HG03354 (cell line): ENCODE data around the gene HDGFL2.

ENCODE experiments used
- ATAC-seq: cut with Tn5 transposase; IDR thresholded peaks from one replicate; pipeline ENCODE4 v1.9.1; 2021; ENCODE audit warnings: mild to moderate bottlenecking; ENCODE audit not compliant: unreplicated experiment, poor library complexity, severe bottlenecking

Gene HDGFL2

DNA sequence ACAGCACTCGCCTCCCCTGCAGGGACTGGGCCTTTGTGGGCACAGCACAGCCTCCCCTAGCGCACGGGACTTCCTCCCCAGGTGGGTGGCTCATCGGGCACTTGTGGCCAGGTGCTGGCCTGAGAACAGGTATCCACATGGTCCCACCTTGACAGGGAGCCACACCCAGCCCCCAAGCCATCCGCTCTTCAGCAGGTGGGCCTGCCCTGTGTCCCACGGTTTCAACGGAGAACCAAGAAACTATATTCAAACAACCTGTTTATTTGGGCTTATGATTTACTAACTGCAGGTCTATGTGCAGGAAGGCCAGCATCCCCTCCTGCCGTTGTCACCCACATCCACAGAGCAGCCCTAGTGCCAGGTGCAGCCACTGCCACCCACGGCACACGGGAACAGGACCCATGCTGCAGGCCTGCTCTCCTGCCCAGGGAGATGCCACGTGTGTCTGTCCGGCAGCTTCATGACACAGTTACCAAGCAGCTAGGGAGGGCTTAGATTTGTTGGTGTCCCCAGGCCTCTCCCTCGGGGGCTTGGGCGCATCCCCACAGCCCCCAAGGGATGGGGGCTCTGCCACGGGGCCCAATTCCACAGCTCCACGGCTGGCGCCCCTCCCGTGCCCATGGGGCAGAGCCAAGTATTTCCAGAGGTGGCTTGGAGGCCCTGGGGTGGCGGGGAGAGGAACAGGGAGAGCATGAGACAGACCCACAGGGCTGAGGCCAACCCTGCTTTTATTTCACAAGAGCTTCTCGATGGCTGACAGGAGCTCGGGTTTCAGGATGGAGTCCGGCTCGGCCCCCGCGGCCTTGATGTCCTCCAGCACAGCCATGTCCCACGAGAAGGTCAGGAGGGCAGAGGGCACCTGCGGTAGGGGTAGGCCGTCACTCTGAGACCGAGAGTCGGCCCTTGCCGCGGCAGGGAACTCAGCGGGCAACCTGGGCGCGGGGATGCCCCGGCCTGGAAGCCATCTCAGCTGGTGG lies 27.0 kb upstream of the HDGFL2 start:
- no peak for ATAC-seq

DNA sequence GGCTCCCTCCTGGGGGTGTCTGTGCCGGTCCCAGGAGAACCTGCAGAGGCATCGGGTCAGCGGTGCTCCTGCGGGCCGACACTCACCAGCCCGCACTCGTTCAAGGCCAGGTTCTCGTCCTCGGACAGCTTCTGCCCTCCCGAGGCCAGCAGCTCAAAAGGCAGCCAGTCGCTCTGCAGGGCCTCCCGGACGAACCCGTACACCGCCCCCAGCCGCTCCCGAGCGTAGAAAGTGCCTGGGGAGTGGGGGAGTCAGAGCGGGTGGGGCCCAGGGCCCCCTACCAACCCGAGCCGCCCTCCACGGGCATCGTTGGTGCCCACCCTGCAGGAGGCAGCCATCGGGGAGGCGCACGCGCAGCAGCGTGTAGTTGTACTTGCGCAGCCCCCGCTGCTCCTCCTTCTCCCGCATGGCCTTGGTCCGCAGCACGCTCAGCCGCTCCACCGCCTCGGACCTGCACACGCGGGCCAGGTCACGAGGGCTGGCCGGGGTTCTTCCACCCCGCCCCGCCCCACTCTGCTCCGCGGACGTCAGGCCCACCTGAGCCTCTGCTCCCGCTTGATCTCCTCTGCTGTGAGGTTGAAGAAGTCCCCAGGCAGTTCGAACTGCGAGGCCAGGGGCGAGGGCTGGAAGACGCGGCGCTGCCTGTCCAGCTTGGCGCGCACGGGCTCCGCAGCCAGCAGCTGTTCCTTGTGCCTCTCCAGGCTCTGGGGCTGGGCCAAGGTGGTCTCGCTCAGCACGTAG lies 26.0 kb upstream of the HDGFL2 start:
- ATAC-seq, result no peak

DNA sequence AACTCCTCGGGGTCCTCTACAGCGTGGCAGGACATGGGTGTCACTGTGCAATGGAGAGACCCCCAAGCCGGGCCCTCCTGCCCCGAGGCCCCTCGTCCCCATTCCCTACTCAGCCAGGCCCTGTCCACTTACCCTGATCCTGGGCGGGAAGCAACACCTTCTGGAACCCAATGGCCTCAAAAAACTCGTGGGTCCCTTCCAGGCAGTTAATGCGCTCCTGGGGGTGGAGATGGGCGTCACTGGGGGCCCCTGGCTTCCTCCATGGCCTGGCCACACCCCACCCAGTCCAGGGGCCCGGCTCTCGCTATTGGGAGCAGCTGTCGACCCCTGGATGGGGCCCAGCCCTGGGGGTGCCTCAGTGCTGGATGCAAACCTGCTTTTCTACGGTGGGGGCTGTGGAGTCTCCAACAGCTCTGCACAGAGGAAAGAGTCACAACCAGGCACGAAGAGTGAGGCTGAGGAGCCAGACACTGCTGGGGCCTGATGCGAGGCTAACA lies 25.3 kb upstream of the HDGFL2 start:
- ATAC-seq, result no peak

DNA sequence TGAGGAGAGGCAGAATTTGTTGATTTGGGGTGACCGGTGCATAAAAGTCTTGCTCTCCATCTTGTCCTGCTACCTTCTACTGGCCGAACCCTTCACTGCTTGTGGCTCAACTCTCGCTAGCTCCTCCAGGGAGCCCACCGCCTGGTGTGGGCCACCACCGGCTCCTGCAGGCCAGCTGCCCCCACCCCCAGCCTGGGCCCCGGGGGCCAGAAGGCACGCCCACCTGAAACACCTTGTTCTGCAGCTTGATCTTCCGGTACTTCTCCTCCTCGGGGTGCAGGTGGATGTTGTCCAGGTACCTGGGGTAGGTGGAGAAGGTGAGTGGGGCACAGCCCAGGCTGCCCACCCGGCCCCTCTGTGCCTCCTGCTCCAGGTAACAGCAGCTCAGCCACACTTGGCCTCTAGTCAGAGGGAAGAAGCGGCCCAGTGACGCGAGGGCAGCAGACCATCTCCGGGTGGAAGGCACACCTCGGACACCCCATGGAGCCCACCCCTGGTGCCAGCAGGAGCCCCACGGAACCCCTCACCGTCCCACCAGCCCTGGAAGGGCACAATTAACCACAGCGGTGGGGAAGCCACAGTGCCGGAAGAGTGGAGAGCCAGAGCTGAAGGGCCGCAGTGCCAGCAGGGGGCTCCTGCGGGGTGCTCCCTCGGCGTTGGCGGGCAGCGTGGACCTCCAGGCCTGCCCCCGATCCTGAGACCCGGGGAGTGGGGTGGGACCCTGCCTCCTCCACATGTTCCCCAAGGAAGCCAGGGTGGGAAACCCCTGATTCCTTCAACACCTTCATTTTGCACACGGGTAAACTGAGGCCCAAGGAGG lies 24.6 kb upstream of the HDGFL2 start:
- no peak for ATAC-seq

DNA sequence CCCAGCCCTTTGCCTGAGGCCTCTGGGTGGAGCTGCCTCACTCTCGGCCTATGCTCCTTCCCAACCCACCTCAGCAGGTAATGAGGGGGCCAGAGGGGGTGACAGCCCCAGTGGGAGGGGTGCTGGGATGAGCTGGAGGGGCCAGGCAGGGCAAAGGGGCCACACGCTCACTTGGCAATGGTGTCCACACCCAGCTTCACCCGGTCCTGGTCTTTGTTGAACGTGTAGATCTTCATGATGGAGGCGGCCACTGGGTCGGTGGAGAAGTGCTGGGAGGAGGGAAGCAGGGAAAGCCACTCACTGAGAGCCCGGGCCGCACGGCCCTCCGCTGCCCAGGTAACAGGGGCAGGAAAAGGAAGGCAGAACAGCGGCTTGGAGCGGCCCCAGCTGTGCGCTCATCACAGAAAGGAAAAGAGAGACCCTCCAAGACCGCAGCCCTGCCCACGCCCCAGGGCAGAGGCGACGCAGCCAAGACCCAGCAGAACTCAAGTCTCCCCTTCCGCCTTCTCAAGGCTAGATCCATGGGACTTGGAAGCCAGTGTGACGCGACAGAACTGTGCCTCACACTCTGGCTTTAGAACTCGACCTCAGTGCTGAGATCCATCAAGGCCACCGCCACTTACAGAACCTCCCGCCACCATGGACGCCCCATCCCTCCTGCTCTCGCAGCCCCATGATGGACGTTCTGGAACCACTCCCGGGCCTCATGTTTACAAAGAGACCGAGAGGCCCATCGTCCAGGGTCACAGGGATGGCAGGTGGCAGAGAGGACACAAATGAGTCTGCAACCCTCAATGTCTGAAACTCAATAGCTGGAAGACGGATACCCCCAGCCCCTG lies 23.7 kb upstream of the HDGFL2 start:
- ATAC-seq, result no peak

DNA sequence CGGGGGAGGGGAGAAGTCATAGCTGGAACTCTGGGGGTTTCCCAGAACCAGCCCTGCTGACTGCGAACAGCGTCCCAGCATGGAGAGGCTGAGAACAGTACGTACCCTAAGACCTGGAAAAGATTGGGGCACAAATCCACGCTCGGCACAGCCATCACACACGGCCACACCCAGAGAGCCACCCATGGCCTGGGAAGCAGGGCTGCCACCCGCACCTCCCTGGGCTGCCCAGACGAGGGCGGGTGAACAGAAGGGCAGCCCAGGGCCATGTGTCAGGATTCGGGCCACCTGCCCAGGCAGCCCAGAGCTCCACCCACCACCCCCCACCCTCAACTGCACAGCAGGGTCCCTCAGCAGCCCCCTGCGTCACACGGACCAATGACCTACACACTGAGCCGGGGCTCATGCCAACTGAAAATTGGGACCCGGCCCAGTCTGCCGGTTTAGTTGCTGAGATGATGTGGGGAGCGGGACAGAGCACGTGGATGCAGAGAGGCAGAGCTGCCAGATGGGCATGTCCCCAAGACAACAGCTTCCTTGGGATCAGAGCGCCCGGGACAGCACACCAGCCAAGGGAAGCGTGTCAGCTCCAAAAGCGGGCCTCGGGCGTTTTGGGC lies 23.0 kb upstream of the HDGFL2 start:
- no peak for ATAC-seq

DNA sequence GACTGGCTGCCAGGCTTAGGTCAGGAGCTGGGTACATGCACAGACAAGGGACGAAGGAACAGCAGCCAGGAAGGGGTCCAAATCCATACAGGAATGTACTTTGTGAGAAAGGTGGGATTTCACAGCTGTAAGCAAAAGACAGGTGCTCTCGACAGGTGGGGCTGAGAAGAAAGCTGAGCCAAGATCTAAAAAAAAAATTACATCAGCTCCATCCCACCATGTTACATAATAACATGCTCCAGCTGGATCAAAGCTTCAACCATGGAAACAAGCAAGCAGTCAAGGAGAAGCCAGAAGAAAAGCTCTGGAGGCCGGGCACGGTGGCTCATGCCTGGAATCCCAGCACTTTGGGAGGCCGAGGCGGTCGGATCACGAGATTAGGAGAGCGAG lies 22.5 kb upstream of the HDGFL2 start:
- no peak for ATAC-seq

DNA sequence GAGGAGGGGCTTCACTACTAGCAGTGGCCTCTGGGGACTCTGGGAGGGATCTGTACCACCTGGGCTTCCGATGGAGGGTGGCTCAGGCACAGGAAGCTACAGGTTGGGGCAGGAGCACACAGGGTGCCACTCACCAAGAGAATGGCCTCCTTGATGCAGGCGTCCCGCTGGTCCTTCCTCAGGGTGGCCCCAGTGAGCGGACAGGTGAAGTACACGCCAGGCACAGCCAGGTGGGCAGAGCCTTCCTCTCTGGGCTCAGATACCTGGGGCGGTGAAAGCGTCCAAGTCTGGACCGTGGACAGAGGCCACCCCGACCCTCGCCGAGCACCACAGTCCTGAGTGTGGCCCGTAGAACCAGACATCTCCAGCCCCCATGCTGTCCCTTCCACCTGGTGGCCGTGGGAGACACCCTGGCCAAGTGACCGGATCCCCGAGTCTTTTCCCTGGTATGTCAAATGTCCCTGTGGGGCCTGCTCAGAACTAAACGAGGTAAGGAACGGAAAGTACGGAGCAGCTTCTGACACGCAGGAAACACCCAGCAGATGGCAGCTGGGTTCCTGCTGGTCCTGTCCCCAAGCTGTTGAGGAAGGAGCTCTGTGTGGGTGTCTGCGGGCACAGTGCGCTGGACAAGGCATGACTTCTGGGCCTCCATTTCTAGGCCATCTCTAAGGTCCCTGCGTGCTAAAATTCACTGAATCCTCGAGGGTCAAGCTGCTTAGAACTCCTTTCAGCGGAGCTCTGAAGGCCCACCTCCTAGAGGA lies 19.7 kb upstream of the HDGFL2 start:
- no peak for ATAC-seq

DNA sequence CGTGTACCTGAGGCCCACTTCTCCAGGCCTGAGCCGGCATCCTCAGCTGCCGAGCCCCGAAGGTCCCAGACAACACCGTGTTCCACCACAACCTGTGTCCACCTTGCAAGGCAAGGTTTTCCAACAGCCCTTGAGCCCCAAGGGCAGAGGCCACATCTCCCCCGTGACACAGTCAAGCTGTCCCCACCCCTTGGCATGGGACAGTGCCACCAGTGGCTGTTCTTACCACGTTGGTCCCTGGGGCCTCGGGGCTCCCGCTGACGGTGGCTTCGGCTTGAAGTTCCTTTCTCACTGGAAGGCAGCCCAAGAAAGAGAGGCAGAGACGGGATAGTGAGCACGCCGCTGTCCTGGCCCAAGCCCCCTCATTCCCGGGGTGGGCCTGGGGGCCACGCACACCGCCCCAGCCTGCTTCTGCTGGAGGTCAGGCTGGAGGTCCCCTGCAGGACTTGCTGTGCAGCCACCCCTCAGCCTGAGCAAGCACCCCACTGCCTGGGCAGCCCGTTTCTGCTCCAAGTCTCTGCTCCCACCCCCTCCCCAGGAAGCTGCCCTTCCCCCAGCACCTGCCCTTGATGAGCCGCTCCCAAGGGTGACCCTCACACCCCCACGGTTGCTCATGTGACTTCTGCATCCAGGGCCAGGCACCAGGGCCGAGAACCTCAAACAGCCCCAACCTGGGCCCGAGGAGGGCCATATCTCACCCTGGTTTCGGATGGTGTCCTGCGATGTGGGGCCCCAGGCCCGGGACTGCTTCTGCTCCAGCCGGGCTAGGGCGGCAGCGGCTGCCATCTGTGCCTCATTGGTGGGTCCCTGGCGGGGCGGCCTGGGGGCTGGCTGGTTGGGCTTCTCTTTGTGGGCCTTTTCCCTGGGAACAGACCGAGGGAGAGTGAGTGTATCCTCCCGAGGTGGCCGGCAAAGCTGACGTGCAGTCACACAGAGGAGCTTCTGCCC lies 18.6 kb upstream of the HDGFL2 start:
- no peak for ATAC-seq

DNA sequence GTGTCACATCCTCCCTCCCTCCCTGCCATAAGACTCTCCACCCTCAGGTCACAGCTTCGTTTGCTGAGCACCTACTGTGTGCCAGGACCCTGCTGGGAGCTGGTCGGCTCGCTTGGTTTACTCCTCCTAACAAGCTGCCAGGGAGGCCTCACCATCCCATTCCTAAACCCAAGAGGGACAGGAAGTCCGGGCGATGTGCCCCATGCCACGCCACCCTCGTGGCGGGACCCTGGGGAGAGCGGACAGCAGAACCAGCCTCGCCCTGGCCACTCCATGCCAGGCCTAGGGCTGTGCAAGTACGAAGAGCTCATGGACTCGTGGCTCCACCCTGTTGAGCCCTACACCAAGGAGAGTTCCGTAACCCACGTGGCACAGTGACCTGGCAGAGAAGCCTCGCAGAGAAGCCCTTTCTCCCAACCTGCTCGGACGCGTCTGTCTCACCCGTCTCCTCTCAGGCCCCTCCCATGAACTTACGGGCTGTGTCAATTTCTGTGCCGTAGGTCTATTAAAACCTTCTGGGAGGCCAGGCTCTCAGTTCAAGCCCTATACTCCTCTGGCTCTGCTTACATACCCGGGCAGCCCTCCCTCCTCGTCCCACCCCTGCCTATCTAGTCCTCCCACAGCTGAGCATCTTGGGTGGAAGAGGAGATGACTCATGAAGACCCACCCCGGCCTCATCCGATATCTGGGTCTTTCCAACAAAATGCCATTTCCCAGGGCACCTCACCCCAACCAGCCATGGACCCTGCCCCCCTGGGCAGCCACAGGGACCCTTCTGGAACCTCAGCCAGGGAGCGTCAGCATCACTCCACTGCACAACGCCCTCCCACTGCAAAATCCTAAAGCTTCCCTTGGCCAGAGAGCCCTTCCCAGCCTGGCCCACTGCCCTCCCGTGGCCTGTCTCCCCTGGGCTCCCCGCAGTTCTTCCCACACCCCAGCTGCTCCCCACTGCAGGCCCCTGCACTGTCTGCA lies 17.1 kb upstream of the HDGFL2 start:
- ATAC-seq, result no peak

DNA sequence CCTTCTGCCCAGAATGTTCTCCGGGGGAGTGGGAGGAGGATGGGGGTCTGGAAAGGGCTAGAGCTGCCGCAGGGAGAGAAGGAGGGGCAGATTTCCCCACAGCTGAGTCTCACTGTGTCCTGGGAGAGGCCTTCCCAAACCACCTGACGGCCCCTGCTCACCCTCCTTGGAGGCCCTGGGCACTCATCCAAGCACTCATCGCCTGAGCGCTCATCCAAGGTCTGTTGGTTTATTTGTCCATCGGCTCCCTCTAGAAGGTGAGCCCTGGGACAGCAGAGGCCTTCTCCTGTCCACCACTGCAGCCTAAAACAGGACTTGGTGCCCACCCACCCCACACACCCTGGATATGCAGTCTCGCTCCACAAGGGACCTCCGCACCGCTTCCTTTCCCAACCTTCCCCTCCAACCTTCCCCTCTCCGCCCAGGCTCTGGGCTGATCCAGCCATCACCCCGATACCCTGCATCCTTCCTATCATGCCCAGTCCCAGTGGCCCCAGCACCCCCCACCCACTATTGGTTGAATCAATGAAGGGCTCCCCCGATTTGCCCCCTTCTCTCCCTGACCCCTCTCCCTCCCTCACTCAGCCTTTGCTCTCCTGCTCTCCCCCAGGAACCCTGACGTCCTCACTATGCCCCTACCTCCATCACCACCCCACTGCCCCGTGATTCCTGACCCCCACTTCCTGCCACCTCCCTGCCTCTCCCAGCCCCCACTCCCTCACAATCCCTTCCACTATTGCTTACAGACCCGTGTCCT lies 16.2 kb upstream of the HDGFL2 start:
- ATAC-seq, result no peak

DNA sequence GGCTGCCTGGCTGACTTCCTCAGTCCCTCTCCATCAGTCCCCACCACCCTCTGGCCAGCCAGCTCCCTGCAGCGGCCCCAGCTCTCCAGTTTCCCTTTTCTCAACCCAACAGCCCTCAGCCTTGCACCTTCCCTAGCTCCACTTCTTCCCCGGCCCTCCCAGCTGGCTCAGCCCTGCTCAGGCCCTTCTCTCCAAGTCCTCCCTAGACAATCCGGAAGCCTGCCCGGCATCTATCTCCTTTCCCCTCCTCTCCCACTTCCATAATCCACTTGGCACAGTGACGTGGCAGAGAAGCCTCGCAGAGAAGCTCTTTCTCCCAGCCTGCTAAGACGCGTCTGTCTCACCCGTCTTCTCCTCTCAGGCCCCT lies 15.6 kb upstream of the HDGFL2 start:
- no peak for ATAC-seq

DNA sequence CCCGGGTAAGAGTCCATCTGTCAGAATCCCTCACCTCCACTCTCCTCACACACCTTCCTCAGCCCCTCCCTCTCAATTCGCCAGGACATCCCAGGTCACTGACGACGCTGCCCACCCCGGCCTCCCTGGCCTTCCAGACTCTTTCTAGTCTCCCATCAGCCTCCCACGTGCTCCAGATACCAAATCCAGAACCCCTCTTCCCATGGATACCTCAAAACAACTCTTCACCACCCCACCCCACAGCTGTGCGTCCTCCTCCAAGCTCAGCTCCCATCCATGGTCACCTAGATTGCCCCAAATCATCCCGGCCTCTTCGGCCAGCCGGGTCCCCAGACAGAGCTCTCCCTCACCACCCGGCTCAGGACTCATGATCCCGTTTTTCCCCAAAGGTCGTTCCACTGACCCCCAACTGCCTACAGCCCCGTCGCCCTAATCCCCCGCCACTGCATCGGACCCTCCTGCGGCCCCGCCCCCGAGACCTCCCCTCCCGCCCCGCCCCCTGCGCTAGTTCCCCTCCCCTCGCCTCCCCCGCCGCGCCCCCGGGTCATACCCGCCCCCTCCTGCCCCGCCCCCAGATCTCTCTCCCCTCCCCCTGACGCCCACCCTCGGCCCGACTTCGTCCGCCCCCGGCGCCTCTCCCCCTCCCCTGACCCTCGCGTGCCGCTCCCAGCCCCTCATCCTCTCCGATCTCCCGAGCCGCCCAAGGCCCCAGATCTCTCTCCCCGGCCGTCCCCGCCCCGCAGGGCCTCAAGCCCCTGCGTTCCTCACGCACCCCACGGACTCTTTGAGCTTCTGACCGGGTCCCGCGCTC lies 15.0 kb upstream of the HDGFL2 start:
- peak; percentile 8 for ATAC-seq

DNA sequence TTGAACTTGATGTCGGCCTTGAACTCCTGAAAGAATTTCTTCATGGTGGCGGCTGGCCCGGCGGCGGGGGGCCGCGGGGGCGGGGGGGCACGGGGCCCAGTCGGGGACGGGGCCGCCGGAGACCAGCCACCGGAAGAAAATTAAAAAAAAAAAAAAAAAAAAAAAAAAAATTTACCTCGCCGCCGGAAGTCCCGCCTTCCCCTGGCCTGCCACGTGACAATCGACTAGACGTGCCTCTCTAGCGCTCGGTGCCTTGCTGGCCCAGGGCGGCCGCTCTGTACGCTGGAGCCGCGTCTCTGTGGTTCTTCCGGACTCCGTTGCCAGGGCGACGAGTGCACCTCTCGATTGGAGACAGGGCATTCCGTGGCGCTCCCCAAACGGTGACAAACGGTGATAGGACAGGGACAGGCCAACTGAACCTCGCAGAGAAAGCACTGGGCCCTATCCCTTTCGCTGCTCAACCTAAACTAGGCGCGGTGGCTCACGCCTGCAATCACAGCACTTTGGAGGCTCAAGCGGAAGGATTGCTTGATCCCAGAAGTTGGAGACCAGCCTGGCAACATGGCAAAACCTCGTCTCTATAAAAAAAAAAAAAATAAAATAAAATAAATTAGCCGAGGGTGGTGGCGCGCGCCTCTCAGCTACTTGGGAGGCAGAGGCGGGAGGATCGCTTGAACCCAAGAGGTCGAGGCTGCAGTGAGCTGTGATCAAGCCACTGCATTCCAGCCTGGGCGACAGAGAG lies 14.3 kb upstream of the HDGFL2 start, which contains the start of gene UBXN6:
Gene UBXN6, minus strand, starts transcription at position 141 of the 742 bp plus-strand sequence. Its CDS starts 97 bp downstream, at position 44.
- peak; percentile 87 for ATAC-seq
